Endometrial microvascular endothelial cells (primary cell): ENCODE measurements around the gene PDLIM1. TPM values are rescaled to one million over a fixed set of nuclear protein-coding genes. Genes with fewer than 3 reads are reported as not detected.

Experiments used
- in situ Hi-C: cut with HindIII; loops from 2 replicates; pipeline ENCODE4 v1.10.0; 2017; ENCODE audit warnings: low sequenced_read_pairs, low pct_unique_long_range_greater_than_20kb; ENCODE audit errors: inconsistent ontology term
- total RNA-seq: library from RNA; depleted of rRNA; stranded (reverse); fragments of >200 nt; gene quantifications from one replicate; pipeline ENCODE4 v1.2.3, GENCODE V29; 2015; ENCODE audit errors: inconsistent ontology term

PDLIM1 gene
- total RNA-seq, result 162 TPM

DNA sequence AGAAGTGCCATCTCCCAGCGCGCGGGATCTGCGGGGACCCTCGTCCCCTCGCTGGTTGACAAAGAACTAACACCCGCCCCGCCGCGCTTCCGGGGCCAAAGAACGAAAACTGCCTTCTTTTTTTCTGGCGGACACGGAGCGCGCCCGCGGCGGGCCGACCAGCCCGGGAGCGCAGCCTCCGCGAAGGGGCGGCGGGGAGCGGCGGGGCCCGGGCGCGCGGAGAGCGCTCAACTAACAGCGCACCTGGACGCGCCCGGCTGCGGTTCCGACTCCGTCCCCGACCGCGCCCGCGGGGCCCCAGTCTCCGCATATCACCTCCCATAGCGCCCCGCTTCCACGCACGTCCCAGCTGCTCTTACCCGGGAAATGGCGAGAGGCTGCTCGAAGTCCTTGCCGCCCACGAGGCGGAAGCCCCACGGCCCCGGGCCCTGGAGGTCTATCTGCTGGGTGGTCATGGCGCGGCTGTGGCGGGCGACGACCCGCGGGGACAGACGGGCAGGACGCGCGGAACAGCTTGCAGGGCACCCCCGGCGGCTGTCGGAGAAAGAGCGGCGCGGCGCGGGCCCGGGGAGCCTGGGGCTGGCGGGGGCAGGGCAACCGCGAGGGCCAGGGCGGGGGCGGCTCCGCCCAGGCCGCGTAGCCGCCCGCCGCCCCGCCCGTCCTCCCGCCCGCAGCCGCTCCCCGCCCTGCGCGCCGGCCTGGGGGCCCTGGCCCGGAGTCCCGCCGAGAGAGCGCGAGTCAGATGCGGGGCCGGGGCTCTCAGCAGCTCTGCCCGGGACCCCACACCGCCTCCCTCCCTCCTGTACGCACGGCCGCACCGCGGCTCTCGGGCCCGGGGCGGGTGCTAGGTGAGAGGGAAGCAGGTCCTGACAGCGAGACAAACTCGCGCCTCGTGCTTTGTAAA, at the start of gene PDLIM1:
Gene PDLIM1 (minus strand): TSS at position 543 of the 904 bp plus-strand sequence. CDS start 88 bp downstream, at position 455.
- in situ Hi-C loops, result no loop called here

GRCh38 chr10:95339863-95340262, 49.1 kb upstream of the PDLIM1 start:
- in situ Hi-C loops, result no loop called here

GRCh38 chr10:95337423-95338160, 46.8 kb upstream of the PDLIM1 start:
- in situ Hi-C loops, result no loop called here

GRCh38 chr10:95336702-95337101, 45.9 kb upstream of the PDLIM1 start:
- in situ Hi-C loops, result no loop called here

DNA sequence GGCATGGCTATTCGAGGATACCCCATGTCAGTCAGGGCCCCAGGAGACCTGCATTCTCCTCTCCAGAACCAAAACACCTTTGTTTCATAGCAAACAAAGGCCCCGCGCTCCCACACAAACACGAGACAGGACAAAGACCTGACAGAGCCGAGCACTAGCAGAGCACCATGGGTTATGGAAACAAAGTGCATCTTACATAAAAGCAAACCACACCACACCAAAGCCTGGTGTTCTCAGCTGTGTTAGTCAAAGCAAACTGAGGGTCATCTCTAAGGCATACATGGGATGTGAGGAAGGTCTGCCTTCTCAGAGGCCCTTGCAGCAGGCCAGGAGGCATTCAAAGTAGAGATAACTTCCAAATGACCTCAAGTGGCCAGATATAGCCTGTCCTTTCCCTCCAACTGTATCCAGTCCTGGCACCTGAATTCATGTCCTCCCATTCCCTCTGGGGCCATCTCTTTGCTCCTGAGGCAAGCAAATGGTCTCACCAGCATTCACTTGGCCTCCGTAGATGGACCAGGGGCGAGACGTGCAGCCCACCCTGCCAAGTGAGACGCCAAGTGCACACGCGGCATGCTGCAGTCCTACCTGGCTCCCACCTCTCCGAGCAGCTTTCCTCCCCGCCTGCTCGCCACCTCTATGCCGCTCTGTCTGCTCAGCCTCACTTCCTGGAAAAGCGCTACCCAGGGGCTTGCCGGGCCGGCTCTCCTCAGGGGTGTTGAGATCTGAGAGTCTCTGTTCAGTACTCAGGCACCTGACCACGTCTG, 45.3 kb upstream of the PDLIM1 start:
- in situ Hi-C loops, result no loop called here

DNA sequence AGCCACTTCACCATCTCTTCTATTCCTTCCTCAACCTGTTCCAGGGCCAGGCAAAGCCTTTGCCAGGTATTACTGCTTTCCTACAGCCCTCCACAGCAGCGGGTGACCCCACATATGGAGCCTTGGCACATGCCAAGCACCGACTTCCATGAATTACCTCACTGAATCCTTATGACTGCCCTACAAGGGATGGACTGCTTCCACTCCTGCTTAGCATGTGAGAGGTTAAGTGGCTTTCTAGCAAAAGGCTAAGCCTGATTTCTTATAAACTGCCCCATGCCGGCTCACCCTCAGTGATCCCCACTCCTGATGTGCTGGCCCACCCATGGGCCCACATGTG, 44.0 kb upstream of the PDLIM1 start:
- in situ Hi-C loops, result no loop called here

DNA sequence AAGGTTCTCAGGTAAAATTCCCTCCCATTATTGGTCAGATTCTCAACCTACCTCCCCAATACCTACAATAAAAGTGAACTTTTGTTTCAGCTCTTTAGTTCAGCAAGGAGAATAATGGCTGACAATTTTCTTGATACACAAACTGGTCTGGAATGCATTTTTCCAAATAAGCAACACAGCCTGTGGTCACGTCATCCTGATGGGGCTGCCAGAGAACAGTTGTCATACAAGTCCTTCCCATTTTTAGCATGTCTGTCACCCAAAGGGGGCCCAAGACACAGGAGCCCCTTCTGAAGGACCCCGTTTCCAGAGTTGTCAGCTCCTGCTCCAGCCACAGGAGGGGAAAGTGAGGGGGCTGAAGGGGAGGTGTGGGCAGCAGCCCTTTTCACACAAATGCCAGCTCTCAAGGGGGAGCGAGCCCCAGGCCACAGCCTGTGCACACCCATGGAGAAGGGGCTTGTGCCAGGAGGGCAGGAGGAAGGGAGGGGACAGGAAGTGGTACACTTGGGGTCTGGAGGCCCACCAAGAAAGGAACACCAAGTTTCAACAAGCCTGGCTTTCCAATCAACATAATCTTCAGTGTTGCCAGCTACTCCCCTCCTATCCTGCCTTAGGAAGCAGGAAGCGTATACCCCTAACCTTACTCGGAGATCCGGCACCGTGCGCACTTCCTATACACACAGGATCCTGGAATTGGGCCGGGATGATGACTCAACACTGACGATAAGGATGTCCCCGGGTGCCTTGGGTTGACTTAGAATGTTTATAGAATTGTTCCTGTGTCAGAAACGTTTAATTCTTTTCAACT, 43.4 kb upstream of the PDLIM1 start:
- in situ Hi-C loops, result no loop called here

GRCh38 chr10:95332666-95333249, 42.0 kb upstream of the PDLIM1 start:
- in situ Hi-C loops, result no loop called here

- in situ Hi-C loops, result no loop called here
These were observed 40.9 kb upstream of the PDLIM1 start for GRCh38 chr10:95331596-95332130.

DNA sequence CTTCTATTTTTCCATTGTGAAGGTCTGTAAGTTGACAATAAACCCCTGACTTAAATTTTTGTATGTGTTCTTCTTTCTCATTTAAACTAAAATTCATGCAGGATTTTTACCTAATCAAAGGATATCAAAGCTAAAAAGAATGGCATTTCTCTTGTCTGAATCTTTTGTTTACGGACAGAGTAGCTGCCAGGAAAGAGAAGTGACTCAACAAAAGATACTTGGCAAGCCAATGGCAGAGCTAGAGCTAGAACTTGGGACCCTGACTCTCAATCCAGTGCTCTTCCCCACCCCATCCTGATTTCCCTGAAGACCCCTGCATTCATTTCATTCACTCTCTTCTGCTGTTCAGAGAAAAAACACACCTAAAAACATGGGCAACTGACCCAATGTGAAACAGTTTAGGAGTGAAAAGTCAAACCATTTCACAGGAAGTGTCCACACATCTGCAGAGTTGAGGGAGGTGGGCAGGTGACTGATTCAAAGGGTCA, 40.2 kb upstream of the PDLIM1 start:
- in situ Hi-C loops, result no loop called here

GRCh38 chr10:95329296-95329695, 38.5 kb upstream of the PDLIM1 start:
- in situ Hi-C loops, result no loop called here

DNA sequence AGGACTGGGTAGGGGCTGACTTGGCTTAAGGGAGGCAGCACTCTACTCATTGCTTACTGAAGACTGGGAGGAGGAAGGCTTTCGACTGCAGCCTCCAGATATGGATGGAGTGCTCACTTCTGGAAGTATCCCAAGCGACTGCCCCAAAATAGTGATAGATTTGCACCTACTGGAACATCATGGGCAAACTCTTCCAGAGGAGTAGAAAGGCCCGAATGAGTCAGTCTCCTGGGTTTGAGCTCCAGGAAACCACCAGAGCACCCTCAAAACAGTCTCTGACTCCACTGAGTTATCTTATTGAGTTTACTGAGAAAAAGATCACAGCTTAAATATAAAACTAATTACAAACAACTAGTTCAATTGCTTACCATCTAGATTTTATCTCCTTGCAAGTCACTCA, 37.2 kb upstream of the PDLIM1 start:
- in situ Hi-C loops, result no loop called here

GRCh38 chr10:95327367-95327766, 36.6 kb upstream of the PDLIM1 start:
- in situ Hi-C loops, result no loop called here

DNA sequence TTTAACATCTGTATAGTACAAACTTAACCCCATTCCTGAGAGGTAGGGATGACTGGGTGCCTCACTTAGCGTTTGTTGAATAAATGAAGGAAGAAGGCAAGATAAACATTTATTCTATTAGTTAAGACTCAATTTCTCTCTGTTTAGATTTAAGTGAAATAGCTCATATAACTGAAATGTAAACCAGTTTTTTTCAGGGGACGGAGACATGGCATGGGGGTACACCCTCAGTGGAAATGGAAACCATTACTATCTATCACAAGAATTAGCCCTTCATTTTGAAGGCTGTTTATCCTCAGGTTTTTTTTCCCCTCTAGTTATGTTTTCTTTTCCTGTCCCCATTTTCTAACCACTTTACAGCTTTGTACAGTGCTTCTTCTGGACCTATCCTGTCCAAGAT, 35.6 kb upstream of the PDLIM1 start:
- in situ Hi-C loops, result no loop called here

GRCh38 chr10:95325863-95326262, 35.1 kb upstream of the PDLIM1 start:
- in situ Hi-C loops, result no loop called here

GRCh38 chr10:95324436-95325268, 33.8 kb upstream of the PDLIM1 start:
- in situ Hi-C loops, result no loop called here
